T-cell (primary cell): ENCODE data around the gene FGGY. TPM values are rescaled to one million over a fixed set of nuclear protein-coding genes. Genes with fewer than 3 reads are reported as not detected.

Experiments used
- ATAC-seq, 4 experiments: fragments of 200-7000 bp in 3 of 4; fragments of 150-1000 bp in 1 of 4; cut with Tn5 transposase; replicated peaks in 1 of 4; 1 replicate in 3 of 4; 2 replicates in 1 of 4; pipeline ENCODE4 v1.10.0; 2021; ENCODE audit warnings: moderate library complexity in 3 of 4, mild to moderate bottlenecking in 2 of 4, moderate number of reproducible peaks in 1 of 4
- CTCF ChIA-PET, 2 donors: fragments of 300-600 bp; sonication (Branson Sonifier 250); formaldehyde crosslinking; loops; one replicate each; lab custom pipeline; 2022; ENCODE audit warnings: antibody characterized with exemption in 2 of 2; lab: Charles Lee
- POLR2A ChIA-PET, 2 donors: fragments of 300-600 bp; sonication (Branson Sonifier 250); formaldehyde crosslinking; loops; one replicate each; lab custom pipeline; 2022; ENCODE audit warnings: antibody characterized with exemption in 2 of 2; lab: Charles Lee
- DNase-seq, 35 experiments: peaks; one replicate each; pipeline versions ENCODE4 v3.0.0 to v3.0.0-alpha.2; 2013 to 2023
- H3K27ac ChIP-seq: one replicate; pipeline ENCODE4 v1.5.1; 2013; ENCODE audit warnings: low read length
- H3K27me3 ChIP-seq, 2 experiments: replicated peaks in 1 of 2; 1 replicate in 1 of 2; 2 replicates in 1 of 2; pipeline versions ENCODE4 v1.6.1 to v1.7.0; 2013; ENCODE audit warnings: low read length in 1 of 2, mixed read lengths in 1 of 2; ENCODE audit not compliant: control insufficient read depth in 2 of 2, insufficient read depth in 2 of 2; ENCODE audit errors: extremely low read depth in 1 of 2
- H3K36me3 ChIP-seq, 2 donors: 1 replicate in 1 of 2; 2 replicates in 1 of 2; pipeline versions ENCODE4 v1.6.1 to v1.7.0; 2013; ENCODE audit warnings: low read length in 1 of 2; ENCODE audit not compliant: control insufficient read depth in 2 of 2, insufficient read depth in 1 of 2; ENCODE audit errors: extremely low read depth in 1 of 2
- H3K4me1 ChIP-seq, 2 experiments: 1 replicate in 1 of 2; 2 replicates in 1 of 2; pipeline versions ENCODE4 v1.6.1 to v1.7.0; 2013; ENCODE audit warnings: low read length in 2 of 2, mixed read lengths in 1 of 2; ENCODE audit not compliant: insufficient read depth in 2 of 2, control insufficient read depth in 1 of 2; ENCODE audit errors: extremely low read depth in 1 of 2
- H3K4me3 ChIP-seq, 2 donors: 1 replicate in 1 of 2; 2 replicates in 1 of 2; pipeline versions ENCODE4 v1.5.1 to v1.7.0; 2013; ENCODE audit warnings: mild to moderate bottlenecking in 2 of 2, low read length in 1 of 2, moderate library complexity in 1 of 2; ENCODE audit not compliant: control insufficient read depth in 1 of 2; ENCODE audit errors: extremely low read depth in 1 of 2
- H3K9me3 ChIP-seq: 2 replicates; pipeline ENCODE4 v1.7.0; 2013
- H3K27ac Mint-ChIP-seq, 2 donors: one replicate each; pipeline ENCODE4 v1.8.0; 2020 to 2021; ENCODE audit warnings: mild to moderate bottlenecking in 2 of 2, mixed read lengths in 2 of 2
- H3K27me3 Mint-ChIP-seq, 2 donors: one replicate each; pipeline ENCODE4 v1.8.0; 2021 to 2022; ENCODE audit warnings: mixed read lengths in 2 of 2
- H3K36me3 Mint-ChIP-seq: one replicate; pipeline ENCODE4 v1.8.0; 2021; ENCODE audit warnings: mixed read lengths
- H3K4me1 Mint-ChIP-seq, 3 donors: one replicate each; pipeline ENCODE4 v1.8.0; 2020 to 2022; ENCODE audit warnings: mixed read lengths in 3 of 3, mild to moderate bottlenecking in 1 of 3
- H3K4me3 Mint-ChIP-seq, 3 donors: one replicate each; pipeline ENCODE4 v1.8.0; 2020 to 2022; ENCODE audit warnings: mild to moderate bottlenecking in 3 of 3, mixed read lengths in 3 of 3, moderate library complexity in 3 of 3
- H3K9me3 Mint-ChIP-seq, 3 donors: one replicate each; pipeline ENCODE4 v1.8.0; 2020 to 2022; ENCODE audit warnings: mixed read lengths in 3 of 3
- WGBS: methylation state at CpG from one replicate; pipeline ENCODE4 v1.1.5; 2013; ENCODE audit warnings: missing lambda C conversion rate; ENCODE audit not compliant: insufficient coverage; 5-methylcytosine and 5-hydroxymethylcytosine counted together
- total RNA-seq, 35 experiments: library from RNA in 6 of 35; stranded (reverse) in 6 of 35; fragments of 120-200 nt in 1 of 35; gene quantifications; one replicate each; pipeline versions ENCODE4 v1.2.1 to v1.2.4 and lab custom pipeline; 2013 to 2026

FGGY gene
- total RNA-seq, 5 donors from 2014 or later (not counting 1 experiment from before 2014, with no cell fraction given): 7.8 to 21.7 (median 12.6) TPM

- Histone ChIP-seq H3K27ac (no peak overlapping the region), H3K27me3 (no peaks in the 10 kb centered on the region), H3K4me3 (no peak overlapping the region), H3K4me1 (no peaks in the 10 kb centered on the region), H3K9me3 (no peaks in the 10 kb centered on the region), H3K36me3 (no peaks in the 10 kb centered on the region)
- H3K27me3 Mint-ChIP-seq: no peaks in the 10 kb centered on the region
- no CpG with 5 or more reads among the region's 1 CpG for WGBS
- no peak overlapping the region for H3K4me3 Mint-ChIP-seq
- no peak for ATAC-seq
- ChIA-PET POLR2A (no interaction called here), CTCF (no interaction called here)
- H3K4me1 Mint-ChIP-seq: no peaks in the 10 kb centered on the region
- no peaks in the 10 kb centered on the region for H3K36me3 Mint-ChIP-seq
- no peaks in the 10 kb centered on the region for H3K9me3 Mint-ChIP-seq
- DNase-seq: no peak
- no peak overlapping the region for H3K27ac Mint-ChIP-seq
Measured at GRCh38 chr1:59596956-59597355, 300.1 kb downstream of the FGGY start.

DNA sequence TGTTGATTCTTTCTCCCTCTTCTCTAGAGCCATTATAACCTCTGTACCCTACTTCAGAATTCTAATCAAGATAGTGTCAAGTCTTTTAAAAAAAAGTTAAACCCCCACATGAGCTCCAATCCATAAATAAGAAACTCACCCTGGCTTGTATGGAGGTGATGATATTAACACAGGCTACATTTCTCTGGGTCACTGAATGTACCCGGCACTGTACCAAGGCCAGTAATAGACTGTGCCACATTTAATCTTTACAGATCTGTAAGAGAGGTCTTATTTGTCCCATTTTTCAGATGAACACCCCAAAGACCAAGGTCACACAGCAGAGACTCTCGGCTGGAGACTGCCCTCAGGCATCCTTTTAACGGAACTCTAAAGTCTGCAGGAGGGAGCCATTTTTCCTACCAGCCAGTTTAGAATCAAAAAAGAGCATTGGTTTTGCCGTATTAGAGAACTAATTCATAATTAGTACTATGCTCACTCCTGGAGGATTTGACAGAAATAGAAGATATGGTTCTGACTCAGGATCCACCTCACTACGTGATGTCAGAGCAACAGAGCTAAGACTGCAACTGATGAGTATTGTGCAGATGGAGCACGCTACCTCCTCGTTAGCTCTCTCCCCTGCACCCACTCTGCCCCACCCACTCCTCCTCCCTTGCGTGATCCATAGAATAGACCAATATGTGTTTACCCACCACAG, 300.7 kb downstream of the FGGY start:
- CTCF ChIA-PET: interaction anchor here in 1 of 2 donors (0.5 kb wide), 1 partner anchor 75 kb away, joined by 3 read pairs; no protein-coding TSS in a partner anchor
- H3K27ac Mint-ChIP-seq: no peak overlapping the region
- 90% methylated on average over 2 of the region's 8 CpGs for WGBS
- no peaks in the 10 kb centered on the region for H3K9me3 Mint-ChIP-seq
- POLR2A ChIA-PET: no interaction called here
- H3K27me3 Mint-ChIP-seq: no peaks in the 10 kb centered on the region
- DNase-seq: no peak
- no peaks in the 10 kb centered on the region for H3K36me3 Mint-ChIP-seq
- H3K4me1 Mint-ChIP-seq: no peaks in the 10 kb centered on the region
- no peak for ATAC-seq
- Histone ChIP-seq H3K4me3 (no peak overlapping the region), H3K36me3 (no peaks in the 10 kb centered on the region), H3K4me1 (no peaks in the 10 kb centered on the region), H3K9me3 (no peaks in the 10 kb centered on the region), H3K27me3 (no peaks in the 10 kb centered on the region), H3K27ac (no peak overlapping the region)
- no peak overlapping the region for H3K4me3 Mint-ChIP-seq

GRCh38 chr1:59598120-59598440, 301.2 kb downstream of the FGGY start:
- Mint-ChIP-seq H3K4me3 (no peak overlapping the region), H3K27ac (no peak overlapping the region)
- CTCF ChIA-PET: interaction anchor here in 1 of 2 donors (0.5 kb wide), 1 partner anchor 76 kb away, joined by 3 read pairs; no protein-coding TSS in a partner anchor

DNA sequence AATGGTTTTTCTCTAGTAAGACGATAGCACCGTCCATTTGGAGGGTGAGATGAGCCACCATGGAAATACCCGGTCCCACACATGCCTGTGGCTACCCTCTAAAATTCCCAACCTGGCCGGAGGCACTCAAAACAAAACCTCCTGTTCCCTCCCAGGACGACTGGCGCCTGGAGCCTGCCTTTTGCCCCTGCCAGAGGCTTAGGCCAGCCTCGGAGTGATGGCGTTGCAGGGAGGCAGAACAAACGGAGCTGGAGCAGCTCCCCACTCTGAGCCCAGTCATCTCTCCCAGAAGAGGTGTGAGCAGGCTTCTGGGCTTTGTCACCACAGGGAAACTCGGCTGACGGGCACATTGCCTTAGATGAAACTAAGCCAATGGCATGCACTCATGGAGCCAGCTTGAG, 304.1 kb downstream of the FGGY start:
- ChIA-PET CTCF (no interaction called here), POLR2A (no interaction called here)
- Histone ChIP-seq H3K4me3 (no peak overlapping the region), H3K36me3 (no peaks in the 10 kb centered on the region), H3K4me1 (no peaks in the 10 kb centered on the region), H3K9me3 (no peaks in the 10 kb centered on the region), H3K27me3 (no peaks in the 10 kb centered on the region), H3K27ac (no peak overlapping the region)
- no peak overlapping the region for H3K4me3 Mint-ChIP-seq
- no peak for DNase-seq
- no peaks in the 10 kb centered on the region for H3K36me3 Mint-ChIP-seq
- H3K27ac Mint-ChIP-seq: no peak overlapping the region
- no peaks in the 10 kb centered on the region for H3K4me1 Mint-ChIP-seq
- H3K27me3 Mint-ChIP-seq: no peaks in the 10 kb centered on the region
- 84% methylated on average over 9 of the region's 11 CpGs for WGBS
- no peaks in the 10 kb centered on the region for H3K9me3 Mint-ChIP-seq
- no peak for ATAC-seq

More at GRCh38 chr1:59598120-59598440, 301.2 kb downstream of the FGGY start:
- POLR2A ChIA-PET: no interaction called here
- DNase-seq: no peak
- Mint-ChIP-seq H3K36me3 (no peaks in the 10 kb centered on the region), H3K27me3 (no peaks in the 10 kb centered on the region), H3K4me1 (no peaks in the 10 kb centered on the region), H3K9me3 (no peaks in the 10 kb centered on the region)
- H3K27me3 ChIP-seq: no peaks in the 10 kb centered on the region
- ATAC-seq: no peak
- H3K36me3 ChIP-seq: no peaks in the 10 kb centered on the region
- no peaks in the 10 kb centered on the region for H3K4me1 ChIP-seq
- no peaks in the 10 kb centered on the region for H3K9me3 ChIP-seq
- no peak overlapping the region for H3K27ac ChIP-seq
- no peak overlapping the region for H3K4me3 ChIP-seq

DNA sequence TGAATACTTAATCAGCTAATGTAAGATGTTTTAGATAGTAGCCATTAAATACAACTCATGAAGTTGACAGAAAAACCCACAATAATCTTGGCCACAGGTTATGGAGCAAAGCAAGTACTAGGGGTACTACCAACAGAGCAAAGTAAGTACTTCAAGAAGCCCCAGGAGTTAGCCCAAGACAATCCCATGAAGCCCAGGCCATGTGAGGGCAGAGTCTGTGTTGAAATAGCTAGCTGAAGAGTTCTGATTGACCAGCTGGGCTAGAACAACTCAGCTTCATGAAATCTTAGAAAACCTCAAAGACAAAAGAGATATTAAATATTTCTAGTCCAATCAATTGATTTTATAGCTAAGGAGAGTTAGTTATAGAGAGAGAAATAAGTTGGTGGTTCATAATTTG, 304.9 kb downstream of the FGGY start:
- ChIA-PET POLR2A (no interaction called here), CTCF (no interaction called here)
- no peaks in the 10 kb centered on the region for H3K9me3 ChIP-seq
- H3K36me3 Mint-ChIP-seq: no peaks in the 10 kb centered on the region
- no peaks in the 10 kb centered on the region for H3K4me1 Mint-ChIP-seq
- DNase-seq (no peak), ATAC-seq (no peak)
- no peak overlapping the region for H3K27ac Mint-ChIP-seq
- H3K9me3 Mint-ChIP-seq: no peaks in the 10 kb centered on the region
- H3K4me3 ChIP-seq: no peak overlapping the region
- no peaks in the 10 kb centered on the region for H3K27me3 Mint-ChIP-seq
- H3K36me3 ChIP-seq: no peaks in the 10 kb centered on the region
- H3K27ac ChIP-seq: no peak overlapping the region
- H3K4me3 Mint-ChIP-seq: no peak overlapping the region
- H3K4me1 ChIP-seq: no peaks in the 10 kb centered on the region
- H3K27me3 ChIP-seq: no peaks in the 10 kb centered on the region

- Histone ChIP-seq H3K27ac (no peak overlapping the region), H3K4me3 (no peak overlapping the region), H3K4me1 (no peaks in the 10 kb centered on the region), H3K27me3 (no peaks in the 10 kb centered on the region), H3K9me3 (no peaks in the 10 kb centered on the region), H3K36me3 (no peaks in the 10 kb centered on the region)
- ATAC-seq: no peak
- peaks cover 16% of the 10 kb centered on the region for H3K36me3 Mint-ChIP-seq
- ChIA-PET POLR2A (no interaction called here), CTCF (no interaction called here)
- no peak overlapping the region for H3K4me3 Mint-ChIP-seq
- H3K4me1 Mint-ChIP-seq: no peaks in the 10 kb centered on the region
- no peaks in the 10 kb centered on the region for H3K9me3 Mint-ChIP-seq
- no peaks in the 10 kb centered on the region for H3K27me3 Mint-ChIP-seq
- DNase-seq: no peak
- no peak overlapping the region for H3K27ac Mint-ChIP-seq
Measured at GRCh38 chr1:59604191-59604590, 307.3 kb downstream of the FGGY start.

- POLR2A ChIA-PET: no interaction called here
- no peak overlapping the region for H3K27ac Mint-ChIP-seq
Measured at GRCh38 chr1:59605184-59605583, 308.3 kb downstream of the FGGY start.

More at GRCh38 chr1:59605184-59605583, 308.3 kb downstream of the FGGY start:
- H3K4me3 Mint-ChIP-seq: no peak overlapping the region
- no peaks in the 10 kb centered on the region for H3K4me1 ChIP-seq
- CTCF ChIA-PET: no interaction called here
- no peak overlapping the region for H3K27ac ChIP-seq
- H3K9me3 ChIP-seq: no peaks in the 10 kb centered on the region
- peaks cover 0 to 6% (median 2%) of the 10 kb centered on the region in 3 donors for H3K9me3 Mint-ChIP-seq
- 93% methylated on average over 2 of the region's 3 CpGs for WGBS
- peaks cover 25% of the 10 kb centered on the region for H3K36me3 Mint-ChIP-seq
- no peaks in the 10 kb centered on the region for H3K36me3 ChIP-seq
- H3K4me3 ChIP-seq: no peak overlapping the region
- DNase-seq: no peak
- H3K4me1 Mint-ChIP-seq: no peaks in the 10 kb centered on the region
- ATAC-seq: no peak
- H3K27me3 Mint-ChIP-seq: no peaks in the 10 kb centered on the region
- no peaks in the 10 kb centered on the region for H3K27me3 ChIP-seq
